Measurements from ENCODE around the gene NTF3. TPM values are rescaled to one million over a fixed set of nuclear protein-coding genes. Genes with fewer than 3 reads are reported as not detected.

NTF3 gene
- polyA plus RNA-seq, 3 donors, result not detected

- H3K9me3 Mint-ChIP-seq, result peaks cover 0 to 1% (median 0%) of the 10 kb centered on the region in 7 donors
- H3K4me1 ChIP-seq (ENCODE audit: control insufficient read depth in 1 of 2, insufficient read depth in 2 of 2, low read length in 2 of 2), result no peaks in the 10 kb centered on the region
- H3K4me3 ChIP-seq (replicated peaks in 1 of 3; ENCODE audit: low read depth in 2 of 3, low read length in 3 of 3), result no peak overlapping the region
- no peak overlapping the region for H3K27ac ChIP-seq (ENCODE audit: low read depth in 1 of 2, low read length in 2 of 2)
- no peak overlapping the region for H3K27ac Mint-ChIP-seq
- H3K27me3 Mint-ChIP-seq (ENCODE audit: low read depth in 3 of 3), result peaks cover 2 to 5% (median 4%) of the 10 kb centered on the region in 3 donors
- H3K79me2 ChIP-seq (ENCODE audit: insufficient read depth, low read length), result no peaks in the 10 kb centered on the region
- no peaks in the 10 kb centered on the region for H4K20me1 ChIP-seq (ENCODE audit: insufficient read depth, low read length)
- H3K27me3 ChIP-seq (ENCODE audit: control insufficient read depth in 2 of 2, insufficient read depth in 2 of 2, low read length in 2 of 2), result no peaks in the 10 kb centered on the region
- intact Hi-C loops (cut with micrococcal nuclease), result no loop called here
- no peaks in the 10 kb centered on the region for H3K36me3 Mint-ChIP-seq
- no peak overlapping the region for H3K9ac ChIP-seq (ENCODE audit: insufficient read depth, low read length, poor library complexity, severe bottlenecking)
- no peaks in the 10 kb centered on the region for H3K4me1 Mint-ChIP-seq
- no peak for DNase-seq
- H2AFZ ChIP-seq (ENCODE audit: insufficient read depth, low read depth, low read length, poor library complexity, severe bottlenecking), result no peak overlapping the region
- H3K4me3 Mint-ChIP-seq, result no peak overlapping the region
- 90% methylated on average over 3 of the region's 11 CpGs for WGBS (ENCODE audit: insufficient coverage)
- no peaks in the 10 kb centered on the region for H3K36me3 ChIP-seq (replicated peaks in 1 of 2; ENCODE audit: control insufficient read depth in 1 of 2, insufficient read depth in 2 of 2, low read length in 2 of 2)
- no peak for TF ChIP-seq CTCF (IDR thresholded peaks at IDR 0.05)
- H3K4me2 ChIP-seq (replicated peaks; ENCODE audit: extremely low read depth, low read length, poor library complexity, severe bottlenecking), result no peak overlapping the region
- no peaks in the 10 kb centered on the region for H3K9me3 ChIP-seq (replicated peaks in 1 of 2; ENCODE audit: control insufficient read depth in 1 of 2, insufficient read depth in 1 of 2, low read length in 2 of 2)
Observed at GRCh38 chr12:5522432-5523335, 90.8 kb downstream of the NTF3 start.

GRCh38 chr12:5523396-5524115 lies 91.6 kb downstream of the NTF3 start:
- H3K4me2 ChIP-seq (replicated peaks; ENCODE audit: extremely low read depth, low read length, poor library complexity, severe bottlenecking), result no peak overlapping the region
- H3K27me3 ChIP-seq (ENCODE audit: control insufficient read depth in 2 of 2, insufficient read depth in 2 of 2, low read length in 2 of 2), result no peaks in the 10 kb centered on the region
- H3K4me1 Mint-ChIP-seq, result no peaks in the 10 kb centered on the region
- no peak overlapping the region for H3K9ac ChIP-seq (ENCODE audit: insufficient read depth, low read length, poor library complexity, severe bottlenecking)
- TF ChIP-seq CTCF (IDR thresholded peaks at IDR 0.05), result no peak
- H3K4me3 Mint-ChIP-seq, result no peak overlapping the region
- no peak overlapping the region for H2AFZ ChIP-seq (ENCODE audit: insufficient read depth, low read depth, low read length, poor library complexity, severe bottlenecking)
- DNase-seq, result no peak
- H3K36me3 ChIP-seq (replicated peaks in 1 of 2; ENCODE audit: control insufficient read depth in 1 of 2, insufficient read depth in 2 of 2, low read length in 2 of 2), result no peaks in the 10 kb centered on the region
- H3K9me3 Mint-ChIP-seq, result peaks cover 0 to 1% (median 0%) of the 10 kb centered on the region in 7 donors
- no peaks in the 10 kb centered on the region for H3K79me2 ChIP-seq (ENCODE audit: insufficient read depth, low read length)
- WGBS (ENCODE audit: insufficient coverage), result 91% methylated on average over 21 of the region's 24 CpGs
- intact Hi-C loops (cut with micrococcal nuclease), result no loop called here
- H3K27me3 Mint-ChIP-seq (ENCODE audit: low read depth in 3 of 3), result peaks cover 2 to 8% (median 4%) of the 10 kb centered on the region in 3 donors
- no peak overlapping the region for H3K4me3 ChIP-seq (replicated peaks in 1 of 3; ENCODE audit: low read depth in 2 of 3, low read length in 3 of 3)
- no peak overlapping the region for H3K27ac Mint-ChIP-seq
- no peaks in the 10 kb centered on the region for H3K9me3 ChIP-seq (replicated peaks in 1 of 2; ENCODE audit: control insufficient read depth in 1 of 2, insufficient read depth in 1 of 2, low read length in 2 of 2)
- H3K36me3 Mint-ChIP-seq, result no peaks in the 10 kb centered on the region
- H4K20me1 ChIP-seq (ENCODE audit: insufficient read depth, low read length), result no peaks in the 10 kb centered on the region
- no peaks in the 10 kb centered on the region for H3K4me1 ChIP-seq (ENCODE audit: control insufficient read depth in 1 of 2, insufficient read depth in 2 of 2, low read length in 2 of 2)
- H3K27ac ChIP-seq (ENCODE audit: low read depth in 1 of 2, low read length in 2 of 2), result no peak overlapping the region

All from CD14-positive monocyte (primary cell).